HCT116 (cell line): ENCODE results near the gene ITPR2. TPM values are rescaled to one million over a fixed set of nuclear protein-coding genes. Genes with fewer than 3 reads are reported as not detected.

Experiments used
- ATAC-seq: fragments of 200-7000 bp; cut with Tn5 transposase; 2 replicates; pipeline ENCODE4 v1.9.1; 2020; ENCODE audit warnings: mild to moderate bottlenecking, moderate library complexity
- BruUV-seq: library from RNA; stranded (reverse); fragments of 400-500 nt; replicated peaks from 2 replicates; lab custom pipeline; 2021; lab: Mats Ljungman, UMichigan
- CTCF ChIA-PET: fragments of 300-600 bp; sonication (Branson Sonifier 250); formaldehyde crosslinking; loops from one replicate; lab custom pipeline; 2021; ENCODE audit warnings: antibody characterized with exemption; lab: Charles Lee
- POLR2A ChIA-PET: fragments of 300-600, 350-600 bp; sonication (Branson Sonifier 250); formaldehyde crosslinking; loops from one replicate; lab custom pipeline; 2021; ENCODE audit warnings: antibody characterized with exemption; lab: Charles Lee
- RAD21 ChIA-PET, 2 experiments: fragments of 300-600 bp; sonication (Branson Sonifier 250); formaldehyde crosslinking; loops; one replicate each; lab custom pipeline; 2023; ENCODE audit warnings: low total read pairs in 2 of 2; ENCODE audit not compliant: uncharacterized antibody in 2 of 2, unreplicated experiment in 2 of 2, low non-redundant PET in 1 of 2; lab: Charles Lee
- DNase-seq: peaks from one replicate; pipeline ENCODE4 v3.0.0-alpha.2; 2010; ENCODE audit warnings: low read depth, low spot score
- H2AFZ ChIP-seq: fragments of 200-600 bp; shearing (Covaris generic), sonication (generic); 2 replicates; pipeline ENCODE4 v1.6.1; 2017; ENCODE audit warnings: low read depth, mixed run types, mixed read lengths, antibody characterized with exemption, low read length; ENCODE audit not compliant: poor library complexity, severe bottlenecking
- H3K27ac ChIP-seq: 2 replicates; pipeline ENCODE4 v1.5.1; 2012; ENCODE audit warnings: low read depth, low read length
- H3K27me3 ChIP-seq: fragments of 200-600 bp; sonication (generic); 2 replicates; pipeline ENCODE4 v1.6.1; 2016; ENCODE audit warnings: mixed run types, low read length, mixed read lengths; ENCODE audit not compliant: insufficient read depth
- H3K36me3 ChIP-seq, 2 experiments: fragments of 200-500 bp in 1 of 2; fragments of 200-600 bp in 1 of 2; sonication (Bioruptor generic) in 1 of 2; sonication (generic) in 1 of 2; 2 replicates each; pipeline versions ENCODE4 v1.5.1 to v1.6.1; 2014 to 2016; ENCODE audit warnings: low read length in 2 of 2, inconsistent platforms in 1 of 2, mixed read lengths in 1 of 2, mixed run types in 1 of 2; ENCODE audit not compliant: insufficient read depth in 2 of 2, control insufficient read depth in 1 of 2
- H3K4me1 ChIP-seq, 2 experiments: fragments of 200-600 bp in 1 of 2; sonication (generic) in 1 of 2; 2 replicates each; pipeline versions ENCODE4 v1.5.1 to v1.6.1; 2012 to 2017; ENCODE audit warnings: low read length in 2 of 2, inconsistent platforms in 1 of 2, mild to moderate bottlenecking in 1 of 2, mixed read lengths in 1 of 2, mixed run types in 1 of 2, moderate library complexity in 1 of 2; ENCODE audit not compliant: insufficient read depth in 2 of 2, control insufficient read depth in 1 of 2
- H3K4me2 ChIP-seq: fragments of 200-600 bp; sonication (generic); 2 replicates; pipeline ENCODE4 v1.6.1; 2017; ENCODE audit warnings: mixed run types, low read length, mixed read lengths
- H3K4me3 ChIP-seq, 2 experiments: fragments of 200-600 bp in 1 of 2; sonication (generic) in 1 of 2; replicated peaks in 1 of 2; 2 replicates each; pipeline ENCODE4 v1.5.1; 2011 to 2016; ENCODE audit warnings: low read length in 2 of 2, control low read depth in 1 of 2, low read depth in 1 of 2, mild to moderate bottlenecking in 1 of 2, mixed read lengths in 1 of 2, mixed run types in 1 of 2
- H3K79me2 ChIP-seq: fragments of 200-600 bp; sonication (generic); 2 replicates; pipeline ENCODE4 v1.6.1; 2017; ENCODE audit warnings: mild to moderate bottlenecking, mixed run types, low read length, moderate library complexity, mixed read lengths; ENCODE audit not compliant: insufficient read depth
- H3K9ac ChIP-seq: fragments of 200-600 bp; sonication (generic); 2 replicates; pipeline ENCODE4 v1.6.1; 2016; ENCODE audit warnings: low read length, mixed read lengths
- H3K9me2 ChIP-seq: fragments of 200-600 bp; sonication (generic), shearing (Covaris generic); 2 replicates; pipeline ENCODE4 v1.6.1; 2017; ENCODE audit warnings: mixed run types, mild to moderate bottlenecking, moderate library complexity; ENCODE audit not compliant: insufficient read depth
- H3K9me3 ChIP-seq, 2 experiments: fragments of 200-500 bp in 1 of 2; fragments of 200-600 bp in 1 of 2; sonication (Bioruptor generic) in 1 of 2; sonication (generic) in 1 of 2; 2 replicates each; pipeline ENCODE4 v1.6.1; 2014 to 2017; ENCODE audit warnings: low read length in 2 of 2, mixed read lengths in 2 of 2, inconsistent platforms in 1 of 2, low read depth in 1 of 2, mild to moderate bottlenecking in 1 of 2, mixed run types in 1 of 2, moderate library complexity in 1 of 2; ENCODE audit not compliant: control insufficient read depth in 1 of 2, insufficient read depth in 1 of 2
- H4K20me1 ChIP-seq: fragments of 200-600 bp; sonication (generic), shearing (Covaris generic); 2 replicates; pipeline ENCODE4 v1.6.1; 2017; ENCODE audit warnings: mixed run types, mild to moderate bottlenecking, moderate library complexity; ENCODE audit not compliant: insufficient read depth
- ATF3 ChIP-seq: IDR thresholded peaks from 2 replicates; pipeline ENCODE4 v1.6.1; 2012
- CBX3 ChIP-seq: IDR thresholded peaks from 2 replicates; pipeline ENCODE4 v1.6.1; 2012; ENCODE audit warnings: low read depth
- CEBPB ChIP-seq: IDR thresholded peaks from 2 replicates; pipeline ENCODE4 v1.6.1; 2012; ENCODE audit warnings: low read depth
- ELF1 ChIP-seq: IDR thresholded peaks from 2 replicates; pipeline ENCODE4 v1.6.1; 2012; ENCODE audit warnings: low read depth, borderline replicate concordance
- EZH2 ChIP-seq: fragments of 200-600 bp; sonication (generic); IDR thresholded peaks from 2 replicates; pipeline ENCODE4 v1.6.1; 2017; ENCODE audit warnings: antibody characterized with exemption, mixed run types
- FOSL1 ChIP-seq: IDR thresholded peaks from 2 replicates; pipeline ENCODE4 v1.6.1; 2012; ENCODE audit warnings: low read depth
- JUND ChIP-seq: IDR thresholded peaks from 2 replicates; pipeline ENCODE4 v1.6.1; 2012
- POLR2AphosphoS5 ChIP-seq: IDR thresholded peaks from 2 replicates; pipeline ENCODE4 v1.6.1; 2011; ENCODE audit warnings: mild to moderate bottlenecking, low read depth, low read length, moderate library complexity
- RAD21 ChIP-seq: IDR thresholded peaks from 2 replicates; pipeline ENCODE4 v1.6.1; 2012; ENCODE audit warnings: low read depth, mild to moderate bottlenecking
- REST ChIP-seq: IDR thresholded peaks from 2 replicates; pipeline ENCODE4 v1.6.1; 2012; ENCODE audit warnings: low read depth
- SP1 ChIP-seq: IDR thresholded peaks from 2 replicates; pipeline ENCODE4 v1.6.1; 2012; ENCODE audit warnings: low read depth
- SRF ChIP-seq: IDR thresholded peaks from 2 replicates; pipeline ENCODE4 v1.6.1; 2012; ENCODE audit warnings: low read depth
- TCF7L2 ChIP-seq: IDR thresholded peaks from 2 replicates; pipeline ENCODE4 v1.7.0; 2011; ENCODE audit warnings: borderline replicate concordance, inconsistent platforms; ENCODE audit not compliant: insufficient read depth, insufficient read length; ENCODE audit errors: extremely low read depth
- ZNF274 ChIP-seq: fragments of 200-500 bp; sonication (Bioruptor generic); IDR thresholded peaks from 2 replicates; pipeline ENCODE4 v1.6.1; 2014; ENCODE audit warnings: mild to moderate bottlenecking, low read depth, low read length, inconsistent platforms
- intact Hi-C: fragments of 100-400 bp; cut with micrococcal nuclease; formaldehyde crosslinking; loops from 2 replicates; pipeline ENCODE4 v1.10.0; 2022
- total RNA-seq: library from RNA; stranded (reverse); gene quantifications from one replicate; pipeline ENCODE4 v1.2.1, GENCODE V29; 2021; ENCODE audit not compliant: unreplicated experiment
- TF ChIP-seq, protein P1 (sequence below): IDR thresholded peaks from 2 replicates; pipeline ENCODE4 v1.6.1; 2012
- TF ChIP-seq, protein P2 (sequence below), 3 experiments: fragments of 200-600 bp in 1 of 3; sonication (generic) in 1 of 3; IDR thresholded peaks in 2 of 3; conservative IDR thresholded peaks in 1 of 3; 2 replicates each; pipeline ENCODE4 v1.5.1; 2012 to 2017; ENCODE audit warnings: low read depth in 2 of 3, low read length in 2 of 3, antibody characterized with exemption in 1 of 3, borderline replicate concordance in 1 of 3, control low read depth in 1 of 3, mild to moderate bottlenecking in 1 of 3, mixed read lengths in 1 of 3, mixed run types in 1 of 3, moderate library complexity in 1 of 3; ENCODE audit not compliant: insufficient read depth in 1 of 3

The ITPR2 gene
- total RNA-seq, 1 experiment from 2014 or later = 6.5 TPM

- Histone ChIP-seq H3K79me2 (no peaks in the 10 kb centered on the region), H3K4me1 (peaks cover 0 to 5% of the 10 kb centered on the region in 2 experiments; a peak in 3 of 4 replicates), H3K36me3 (no peaks in the 10 kb centered on the region), H3K4me2 (no peak overlapping the region), H3K4me3 (no peak overlapping the region), H3K9me3 (no peaks in the 10 kb centered on the region)
- intact Hi-C loops = no loop called here
- no TSS peak for BruUV-seq
- ATAC-seq (no peak), DNase-seq (no peak)
- RAD21 ChIA-PET = no interaction called here
- POLR2A ChIA-PET = no interaction called here
- no peak for TF ChIP-seq POLR2AphosphoS5
- TF ChIP-seq CBX3 = no peak
- TF ChIP-seq CEBPB = no peak
- no peak for TF ChIP-seq ELF1
- no peak for TF ChIP-seq JUND
- TF ChIP-seq, protein P1, sequence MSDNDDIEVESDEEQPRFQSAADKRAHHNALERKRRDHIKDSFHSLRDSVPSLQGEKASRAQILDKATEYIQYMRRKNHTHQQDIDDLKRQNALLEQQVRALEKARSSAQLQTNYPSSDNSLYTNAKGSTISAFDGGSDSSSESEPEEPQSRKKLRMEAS = no peak
- TF ChIP-seq, protein P2, sequence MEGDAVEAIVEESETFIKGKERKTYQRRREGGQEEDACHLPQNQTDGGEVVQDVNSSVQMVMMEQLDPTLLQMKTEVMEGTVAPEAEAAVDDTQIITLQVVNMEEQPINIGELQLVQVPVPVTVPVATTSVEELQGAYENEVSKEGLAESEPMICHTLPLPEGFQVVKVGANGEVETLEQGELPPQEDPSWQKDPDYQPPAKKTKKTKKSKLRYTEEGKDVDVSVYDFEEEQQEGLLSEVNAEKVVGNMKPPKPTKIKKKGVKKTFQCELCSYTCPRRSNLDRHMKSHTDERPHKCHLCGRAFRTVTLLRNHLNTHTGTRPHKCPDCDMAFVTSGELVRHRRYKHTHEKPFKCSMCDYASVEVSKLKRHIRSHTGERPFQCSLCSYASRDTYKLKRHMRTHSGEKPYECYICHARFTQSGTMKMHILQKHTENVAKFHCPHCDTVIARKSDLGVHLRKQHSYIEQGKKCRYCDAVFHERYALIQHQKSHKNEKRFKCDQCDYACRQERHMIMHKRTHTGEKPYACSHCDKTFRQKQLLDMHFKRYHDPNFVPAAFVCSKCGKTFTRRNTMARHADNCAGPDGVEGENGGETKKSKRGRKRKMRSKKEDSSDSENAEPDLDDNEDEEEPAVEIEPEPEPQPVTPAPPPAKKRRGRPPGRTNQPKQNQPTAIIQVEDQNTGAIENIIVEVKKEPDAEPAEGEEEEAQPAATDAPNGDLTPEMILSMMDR (IDR thresholded peaks at IDR 0.05 in 2 of 3, conservative IDR thresholded peaks at IDR 0.05 in 1 of 3; ENCODE audit: borderline replicate concordance in 1 of 3, insufficient read depth in 1 of 3, low read depth in 2 of 3, low read length in 2 of 3) = no peak
- no peak for TF ChIP-seq FOSL1
- no peak for TF ChIP-seq EZH2
- no peak for TF ChIP-seq ZNF274
- TF ChIP-seq SRF = no peak
- TF ChIP-seq SP1 = no peak
- no peak for TF ChIP-seq REST
- TF ChIP-seq TCF7L2 = no peak
- TF ChIP-seq ATF3 = no peak
- TF ChIP-seq RAD21 = no peak
- TF ChIP-seq, all 23 proteins: peak for 0
- Histone ChIP-seq H3K9me2 (no peaks in the 10 kb centered on the region), H2AFZ (no peak overlapping the region), H3K9ac (no peak overlapping the region), H3K27ac (no peak overlapping the region), H3K27me3 (no peaks in the 10 kb centered on the region), H4K20me1 (no peaks in the 10 kb centered on the region)
- CTCF ChIA-PET = no interaction called here
Observed at GRCh38 chr12:26730481-26731350, 102.3 kb downstream of the ITPR2 start.
